K562 treated with DMSO at 1 percent for 24 hours (cell line): ENCODE measurements around the gene CIAO2A. TPM values are rescaled to one million over a fixed set of nuclear protein-coding genes. Genes with fewer than 3 reads are reported as not detected.

Experiments
- total RNA-seq: library from RNA; unstranded; fragments of 300-600 nt; gene quantifications from 2 replicates; pipeline ENCODE4 v1.2.3, GENCODE V29; 2022; ENCODE audit warnings: low read depth; ENCODE audit not compliant: insufficient read depth

The CIAO2A gene
- 121 TPM in 2 replicates for total RNA-seq

GRCh38 chr15:64093627-64094417 is at the start of gene CIAO2A:
CIAO2A (minus strand) TSS chr15:64093838; CDS start chr15:64093768, 70 bp downstream.

GRCh38 chr15:64095795-64096667 is 2.4 kb upstream of the CIAO2A start, which contains the start of gene SNX1:
SNX1 (plus strand) TSS chr15:64095982; CDS start chr15:64096014, 32 bp downstream.

GRCh38 chr15:64046421-64047153 is 47.1 kb downstream of the CIAO2A start, which contains the start of gene DAPK2:
DAPK2 (minus strand) TSS chr15:64046485; CDS start chr15:64040261, 6,224 bp downstream.

Other genes with a start within 250 kb of the CIAO2A start
- gene DAPK2, start 47.4 kb downstream of the CIAO2A start, total RNA-seq: 5.4 and 6.7 TPM in 2 replicates
- gene SNX1, start 2.1 kb upstream of the CIAO2A start, total RNA-seq: 77.3 and 78.1 TPM in 2 replicates
- 1.1 and 1.2 TPM in 2 replicates for gene SNX22, start 57.9 kb upstream of the CIAO2A start, total RNA-seq
- 477 and 517 TPM in 2 replicates for gene PPIB, start 69.2 kb upstream of the CIAO2A start, total RNA-seq